ENCODE measurements around the gene METAP1. TPM values are rescaled to one million over a fixed set of nuclear protein-coding genes. Genes with fewer than 3 reads are reported as not detected.
"Not testable (repeated sequence)": the region's sequence is repeated elsewhere in the genome, so short reads cannot be mapped to it uniquely, and the experiment has no call there.

METAP1 gene
- total RNA-seq, 1 donor from 2014 or later: 61.3 TPM

- no peak overlapping the region for H3K4me3 Mint-ChIP-seq
- DNase-seq (ENCODE audit: low spot score): no peak
- H3K4me1 Mint-ChIP-seq (ENCODE audit: low read depth): no peaks in the 10 kb centered on the region
- intact Hi-C loops (cut with micrococcal nuclease): no loop called here
- no peaks in the 10 kb centered on the region for H3K9me3 Mint-ChIP-seq
- no peak overlapping the region for H3K27ac Mint-ChIP-seq
- peaks cover 9% of the 10 kb centered on the region for H3K27me3 Mint-ChIP-seq (ENCODE audit: insufficient read depth)
- H3K36me3 Mint-ChIP-seq (ENCODE audit: low read depth): no peaks in the 10 kb centered on the region
These were observed 18.8 kb upstream of the METAP1 start for GRCh38 chr4:98976716-98977115.

DNA sequence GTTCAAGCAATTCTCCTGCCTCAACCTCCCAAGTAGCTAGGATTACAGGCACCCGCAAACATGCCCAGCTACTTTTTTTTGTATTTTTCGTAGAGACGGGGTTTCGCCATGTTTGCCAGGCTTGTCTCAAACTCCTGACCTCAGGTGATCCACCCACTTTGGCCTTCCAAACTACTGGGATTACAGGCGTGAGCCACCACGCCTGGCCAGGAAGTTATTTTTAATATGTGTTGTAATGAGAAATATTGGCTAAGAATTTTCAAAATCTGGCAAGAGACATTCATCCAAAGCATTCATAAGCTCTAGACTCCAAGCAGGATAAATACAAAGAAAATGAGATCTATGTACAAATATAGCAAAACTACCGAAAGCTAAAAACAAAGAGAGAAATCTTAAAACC is 18.0 kb upstream of the METAP1 start:
- intact Hi-C loops (cut with micrococcal nuclease): no loop called here
- Mint-ChIP-seq H3K36me3 (ENCODE audit: low read depth) (no peaks in the 10 kb centered on the region), H3K4me1 (ENCODE audit: low read depth) (no peaks in the 10 kb centered on the region), H3K4me3 (no peak overlapping the region), H3K9me3 (no peaks in the 10 kb centered on the region), H3K27me3 (ENCODE audit: insufficient read depth) (peaks cover 7% of the 10 kb centered on the region), H3K27ac (no peak overlapping the region)
- DNase-seq (ENCODE audit: low spot score): no peak

- no peak for DNase-seq (ENCODE audit: low spot score)
- peaks cover 2% of the 10 kb centered on the region for H3K27me3 Mint-ChIP-seq (ENCODE audit: insufficient read depth)
- no peak overlapping the region for H3K4me3 Mint-ChIP-seq
- H3K27ac Mint-ChIP-seq: no peak overlapping the region
- H3K9me3 Mint-ChIP-seq: no peaks in the 10 kb centered on the region
- no peaks in the 10 kb centered on the region for H3K4me1 Mint-ChIP-seq (ENCODE audit: low read depth)
- H3K36me3 Mint-ChIP-seq (ENCODE audit: low read depth): no peaks in the 10 kb centered on the region
- intact Hi-C loops (cut with micrococcal nuclease): no loop called here
These were observed 7.8 kb upstream of the METAP1 start for GRCh38 chr4:98987720-98988119.

DNA sequence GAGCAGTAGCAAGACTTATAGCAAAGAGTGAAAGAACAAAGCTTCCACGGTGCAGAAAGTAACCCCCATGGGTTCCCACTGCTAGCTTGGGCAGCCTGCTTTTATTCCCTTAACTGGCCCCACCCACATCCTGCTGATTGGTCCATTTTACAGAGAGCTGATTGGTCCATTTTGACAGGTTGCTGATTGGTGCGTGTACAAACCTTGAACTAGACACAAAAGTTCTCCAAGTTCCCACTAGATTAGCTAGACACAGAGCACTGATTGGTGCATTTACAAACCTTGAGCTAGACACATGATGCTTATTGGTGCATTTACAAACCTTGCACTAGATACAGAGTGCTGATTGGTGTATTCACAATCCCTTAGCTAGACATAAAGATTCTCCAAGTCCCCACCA is 2.7 kb upstream of the METAP1 start:
- H3K27me3 Mint-ChIP-seq (ENCODE audit: insufficient read depth); intact Hi-C loops (cut with micrococcal nuclease); H3K27ac Mint-ChIP-seq; H3K36me3 Mint-ChIP-seq (ENCODE audit: low read depth); H3K9me3 Mint-ChIP-seq; H3K4me3 Mint-ChIP-seq; DNase-seq (ENCODE audit: low spot score): not testable (repeated sequence)
- H3K4me1 Mint-ChIP-seq (ENCODE audit: low read depth): peaks cover 23% of the 10 kb centered on the region

GRCh38 chr4:98993419-98994071 is 2.0 kb upstream of the METAP1 start:
- H3K27me3 Mint-ChIP-seq (ENCODE audit: insufficient read depth): no peaks in the 10 kb centered on the region
- H3K4me3 Mint-ChIP-seq: no peak overlapping the region
- H3K4me1 Mint-ChIP-seq (ENCODE audit: low read depth): peaks cover 26% of the 10 kb centered on the region
- DNase-seq (ENCODE audit: low spot score): no peak
- intact Hi-C loops (cut with micrococcal nuclease): loop anchor here (2.0 kb wide), 5 partner anchors 51 to 953 kb away; partner anchors contain the start of gene DNAJB14
- peaks cover 3% of the 10 kb centered on the region for H3K36me3 Mint-ChIP-seq (ENCODE audit: low read depth)
- H3K27ac Mint-ChIP-seq: no peak overlapping the region
- H3K9me3 Mint-ChIP-seq: no peaks in the 10 kb centered on the region

GRCh38 chr4:98994474-98995182 is 893 bp upstream of the METAP1 start:
- intact Hi-C loops (cut with micrococcal nuclease): loop anchor here (1.0 to 5.0 kb wide), 20 partner anchors 52 to 952 kb away; partner anchors contain the start of genes ADH5, DAPP1, DNAJB14 and EIF4E
- Mint-ChIP-seq H3K9me3 (no peaks in the 10 kb centered on the region), H3K27me3 (ENCODE audit: insufficient read depth) (no peaks in the 10 kb centered on the region), H3K4me3 (peak overlapping the region; percentile 91), H3K36me3 (ENCODE audit: low read depth) (peaks cover 3% of the 10 kb centered on the region), H3K27ac (peak overlapping the region; percentile 99), H3K4me1 (ENCODE audit: low read depth) (peaks cover 26% of the 10 kb centered on the region)
- DNase-seq (ENCODE audit: low spot score): no peak

DNA sequence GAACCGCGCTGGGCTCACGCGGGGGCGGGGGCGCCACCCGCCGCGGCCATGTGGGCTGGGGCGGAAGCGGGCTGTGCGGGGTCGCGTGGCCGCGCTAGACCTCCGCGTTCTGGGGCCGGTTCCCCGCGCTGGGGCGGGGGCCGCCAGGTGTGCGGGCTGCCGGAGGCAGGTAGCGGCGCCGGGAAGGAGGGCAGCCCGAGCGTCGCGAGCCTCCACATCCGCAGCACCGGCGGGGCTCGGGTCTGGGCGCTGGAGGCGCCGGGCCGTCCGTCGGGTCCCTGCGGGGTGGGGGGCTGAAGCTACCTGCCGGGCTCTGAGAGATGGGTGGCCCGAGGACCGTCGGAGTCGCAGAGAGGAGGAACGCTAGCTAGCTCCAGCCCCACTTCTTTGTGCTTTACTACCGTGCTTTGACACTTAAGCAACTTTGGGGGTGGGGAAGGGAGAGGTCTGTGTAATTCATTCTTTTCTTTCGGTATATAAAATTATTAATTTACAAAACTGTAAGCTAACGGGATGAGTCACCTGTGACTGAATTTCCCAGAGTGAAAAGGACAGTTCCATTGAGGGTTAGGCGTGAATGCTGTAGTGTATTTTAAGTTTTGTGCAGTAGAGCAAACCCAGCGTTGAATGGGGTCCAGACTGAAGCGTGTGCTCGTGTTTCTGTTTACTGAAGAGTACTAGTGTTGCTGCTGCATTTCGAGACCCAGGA is 689 bp downstream of the METAP1 start:
- Mint-ChIP-seq H3K27me3 (ENCODE audit: insufficient read depth) (no peaks in the 10 kb centered on the region), H3K27ac (peak overlapping the region; percentile 77), H3K9me3 (no peaks in the 10 kb centered on the region), H3K4me1 (ENCODE audit: low read depth) (peaks cover 39% of the 10 kb centered on the region), H3K4me3 (peak overlapping the region; percentile 88), H3K36me3 (ENCODE audit: low read depth) (peaks cover 3% of the 10 kb centered on the region)
- intact Hi-C loops (cut with micrococcal nuclease): loop anchor here (2.0 to 5.0 kb wide), 3 partner anchors 47 to 821 kb away; partner anchors contain the start of gene DAPP1
- no peak for DNase-seq (ENCODE audit: low spot score)

- H3K4me3 Mint-ChIP-seq: peak overlapping the region; percentile 88
- H3K27me3 Mint-ChIP-seq (ENCODE audit: insufficient read depth): no peaks in the 10 kb centered on the region
- no peak for DNase-seq (ENCODE audit: low spot score)
- H3K27ac Mint-ChIP-seq: peak overlapping the region; percentile 77
- no peaks in the 10 kb centered on the region for H3K9me3 Mint-ChIP-seq
- peaks cover 3% of the 10 kb centered on the region for H3K36me3 Mint-ChIP-seq (ENCODE audit: low read depth)
- H3K4me1 Mint-ChIP-seq (ENCODE audit: low read depth): peaks cover 39% of the 10 kb centered on the region
- intact Hi-C loops (cut with micrococcal nuclease): loop anchor here (2.0 to 5.0 kb wide), 3 partner anchors 46 to 821 kb away; partner anchors contain the start of gene DAPP1
These were observed 1.2 kb downstream of the METAP1 start for GRCh38 chr4:98996765-98997068.

- peaks cover 39% of the 10 kb centered on the region for H3K4me1 Mint-ChIP-seq (ENCODE audit: low read depth)
- H3K27ac Mint-ChIP-seq: no peak overlapping the region
- peak overlapping the region; percentile 19 for H3K4me3 Mint-ChIP-seq
- H3K36me3 Mint-ChIP-seq (ENCODE audit: low read depth): peaks cover 3% of the 10 kb centered on the region
- intact Hi-C loops (cut with micrococcal nuclease): loop anchor here (2.0 to 5.0 kb wide), 3 partner anchors 46 to 820 kb away; partner anchors contain the start of gene DAPP1
- no peaks in the 10 kb centered on the region for H3K9me3 Mint-ChIP-seq
- no peaks in the 10 kb centered on the region for H3K27me3 Mint-ChIP-seq (ENCODE audit: insufficient read depth)
- DNase-seq (ENCODE audit: low spot score): no peak
These were observed 1.6 kb downstream of the METAP1 start for GRCh38 chr4:98997166-98997565.

DNA sequence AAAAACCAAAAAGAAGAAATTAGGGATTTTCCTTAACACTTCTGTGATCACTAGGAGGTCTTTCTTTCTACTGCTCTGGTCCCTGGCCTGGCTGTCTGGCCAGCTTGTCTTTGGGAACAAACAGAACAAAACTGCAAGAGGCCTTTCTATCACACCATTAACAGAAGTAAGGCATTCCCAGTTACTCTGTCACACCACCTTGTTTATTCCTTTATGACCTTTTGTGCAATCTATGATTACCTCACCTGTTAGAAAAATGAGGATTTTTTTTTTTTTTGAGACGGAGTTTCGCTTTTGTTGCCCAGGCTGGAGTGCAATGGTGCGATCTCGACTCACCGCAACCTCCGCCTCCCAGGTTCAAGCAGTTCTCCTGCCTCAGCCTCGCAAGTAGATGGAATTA is 3.0 kb downstream of the METAP1 start:
- DNase-seq (ENCODE audit: low spot score): no peak
- Mint-ChIP-seq H3K36me3 (ENCODE audit: low read depth) (peaks cover 3% of the 10 kb centered on the region), H3K9me3 (no peaks in the 10 kb centered on the region), H3K27ac (no peak overlapping the region), H3K4me3 (no peak overlapping the region), H3K4me1 (ENCODE audit: low read depth) (peaks cover 45% of the 10 kb centered on the region), H3K27me3 (ENCODE audit: insufficient read depth) (no peaks in the 10 kb centered on the region)
- intact Hi-C loops (cut with micrococcal nuclease): loop anchor here (5.0 kb wide), 2 partner anchors 516 to 819 kb away; partner anchors contain the start of gene DAPP1

GRCh38 chr4:99002279-99002678 is 6.8 kb downstream of the METAP1 start:
- no peaks in the 10 kb centered on the region for H3K9me3 Mint-ChIP-seq
- no peaks in the 10 kb centered on the region for H3K27me3 Mint-ChIP-seq (ENCODE audit: insufficient read depth)
- no peak for DNase-seq (ENCODE audit: low spot score)
- peaks cover 6% of the 10 kb centered on the region for H3K36me3 Mint-ChIP-seq (ENCODE audit: low read depth)
- intact Hi-C loops (cut with micrococcal nuclease): no loop called here
- no peak overlapping the region for H3K27ac Mint-ChIP-seq
- H3K4me3 Mint-ChIP-seq: no peak overlapping the region
- peaks cover 27% of the 10 kb centered on the region for H3K4me1 Mint-ChIP-seq (ENCODE audit: low read depth)

DNA sequence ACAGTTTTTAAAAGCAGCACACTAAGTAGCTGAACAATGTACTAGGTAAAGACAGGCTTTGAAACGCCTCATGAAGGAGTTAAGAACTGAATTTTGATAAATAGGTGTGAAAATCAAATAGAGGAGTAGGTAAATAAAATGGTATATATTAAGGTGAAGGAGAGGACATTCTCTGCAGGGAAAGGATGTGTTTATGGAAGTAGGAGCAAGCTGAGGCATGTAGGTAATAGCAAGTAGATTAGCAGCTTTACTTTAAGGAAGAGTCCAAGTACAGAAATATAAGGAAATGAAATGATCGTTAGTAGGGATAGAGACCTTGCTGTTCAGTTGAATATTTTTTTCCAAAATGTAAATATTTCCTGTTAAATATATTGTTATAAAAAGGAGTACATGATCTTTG is 12.5 kb downstream of the METAP1 start:
- H3K27ac Mint-ChIP-seq: no peak overlapping the region
- peaks cover 19% of the 10 kb centered on the region for H3K36me3 Mint-ChIP-seq (ENCODE audit: low read depth)
- no peaks in the 10 kb centered on the region for H3K4me1 Mint-ChIP-seq (ENCODE audit: low read depth)
- no peak overlapping the region for H3K4me3 Mint-ChIP-seq
- intact Hi-C loops (cut with micrococcal nuclease): no loop called here
- peaks cover 12% of the 10 kb centered on the region for H3K9me3 Mint-ChIP-seq
- DNase-seq (ENCODE audit: low spot score): no peak
- H3K27me3 Mint-ChIP-seq (ENCODE audit: insufficient read depth): no peaks in the 10 kb centered on the region

- Mint-ChIP-seq H3K4me1 (ENCODE audit: low read depth) (no peaks in the 10 kb centered on the region), H3K36me3 (ENCODE audit: low read depth) (peaks cover 21% of the 10 kb centered on the region), H3K9me3 (peaks cover 17% of the 10 kb centered on the region), H3K27ac (no peak overlapping the region), H3K4me3 (no peak overlapping the region), H3K27me3 (ENCODE audit: insufficient read depth) (no peaks in the 10 kb centered on the region)
- no peak for DNase-seq (ENCODE audit: low spot score)
- intact Hi-C loops (cut with micrococcal nuclease): no loop called here
These were observed 16.4 kb downstream of the METAP1 start for GRCh38 chr4:99011910-99012309.

Data from activated T-helper 1 cell treated with anti-CD3 and anti-CD28 coated beads, Interleukin-12 subunit alpha, Interleukin-12 subunit beta, Interleukin-2, Interleukin-4 antibody, amounts not matched to agents 30 ng/mL and 10 ng/mL and 1 ng/mL, durations not matched to agents 14 hours and 24 hours and 36 hours (primary cell).